SK-N-SH (cell line): Measurements from ENCODE around the gene NTSR1. TPM values are rescaled to one million over a fixed set of nuclear protein-coding genes. Genes with fewer than 3 reads are reported as not detected.

ENCODE experiments used
- CTCF ChIA-PET: fragments of 300-600, 350-600 bp; formaldehyde crosslinking; extraction: SDS; loops from one replicate; lab custom pipeline; 2021; lab: Yijun Ruan, JAX
- POLR2A ChIA-PET: fragments of 350-600 bp; sonication (Branson Sonifier 250); formaldehyde crosslinking; extraction: SDS; loops from one replicate; lab custom pipeline; 2020; ENCODE audit warnings: antibody characterized with exemption, inconsistent platforms; lab: Yijun Ruan, JAX
- DNase-seq: peaks from one replicate; pipeline ENCODE4 v3.0.0; 2012
- H2AFZ ChIP-seq: fragments of 200-600 bp; sonication (generic); 2 replicates; pipeline ENCODE4 v1.8.1; 2016; ENCODE audit warnings: antibody characterized with exemption, mild to moderate bottlenecking, low read depth
- H3F3A ChIP-seq: fragments of 200-600 bp; sonication (generic); replicated peaks from 2 replicates; pipeline ENCODE3; 2016; ENCODE audit warnings: antibody characterized with exemption, mild to moderate bottlenecking; ENCODE audit not compliant: insufficient read depth
- H3K27ac ChIP-seq, 2 experiments: fragments of 200-500 bp in 1 of 2; fragments of 200-600 bp in 1 of 2; sonication (Bioruptor generic) in 1 of 2; sonication (generic), shearing (Covaris generic) in 1 of 2; 2 replicates each; pipeline versions ENCODE4 v1.5.1 to v1.6.1; 2014 to 2016; ENCODE audit warnings: low read depth in 2 of 2, inconsistent platforms in 1 of 2, low read length in 1 of 2, mild to moderate bottlenecking in 1 of 2, mixed read lengths in 1 of 2
- H3K27me3 ChIP-seq: fragments of 200-600 bp; sonication (generic), shearing (Covaris generic); 2 replicates; pipeline ENCODE4 v1.6.1; 2016; ENCODE audit warnings: mixed run types; ENCODE audit not compliant: insufficient read depth
- H3K36me3 ChIP-seq, 2 experiments: fragments of 200-500 bp in 1 of 2; fragments of 200-600 bp in 1 of 2; sonication (Bioruptor generic) in 1 of 2; sonication (generic) in 1 of 2; replicated peaks in 1 of 2; 2 replicates each; pipeline versions ENCODE3 to v1.5.1; 2014 to 2016; ENCODE audit warnings: low read length in 1 of 2, mild to moderate bottlenecking in 1 of 2; ENCODE audit not compliant: insufficient read depth in 2 of 2, control insufficient read depth in 1 of 2
- H3K4me1 ChIP-seq, 2 experiments: fragments of 200-500 bp in 1 of 2; fragments of 200-600 bp in 1 of 2; sonication (Bioruptor generic) in 1 of 2; sonication (generic), shearing (Covaris generic) in 1 of 2; 2 replicates each; pipeline versions ENCODE4 v1.5.1 to v1.6.1; 2014 to 2016; ENCODE audit warnings: low read depth in 1 of 2, low read length in 1 of 2, mixed run types in 1 of 2; ENCODE audit not compliant: insufficient read depth in 2 of 2, control insufficient read depth in 1 of 2
- H3K4me2 ChIP-seq: fragments of 200-600 bp; sonication (generic), shearing (Covaris generic); 2 replicates; pipeline ENCODE4 v1.6.1; 2017; ENCODE audit warnings: mixed run types
- H3K4me3 ChIP-seq, 2 experiments: fragments of 200-500 bp in 1 of 2; fragments of 200-600 bp in 1 of 2; sonication (Bioruptor generic) in 1 of 2; sonication (generic), shearing (Covaris generic) in 1 of 2; 2 replicates each; pipeline versions ENCODE4 v1.5.1 to v1.8.1; 2014 to 2016; ENCODE audit warnings: low read depth in 2 of 2, inconsistent platforms in 1 of 2, low read length in 1 of 2, mild to moderate bottlenecking in 1 of 2, mixed read lengths in 1 of 2, moderate library complexity in 1 of 2
- H3K79me2 ChIP-seq: fragments of 200-600 bp; sonication (generic); 2 replicates; pipeline ENCODE4 v1.8.1; 2017; ENCODE audit warnings: mild to moderate bottlenecking; ENCODE audit not compliant: insufficient read depth
- H3K9ac ChIP-seq: fragments of 200-600 bp; sonication (generic); 2 replicates; pipeline ENCODE4 v1.6.1; 2017; ENCODE audit warnings: mixed run types
- H3K9me2 ChIP-seq: fragments of 200-600 bp; sonication (generic); 2 replicates; pipeline ENCODE4 v1.6.1; 2017; ENCODE audit warnings: mixed run types
- H3K9me3 ChIP-seq: fragments of 200-600 bp; sonication (generic); 2 replicates; pipeline ENCODE4 v1.6.1; 2017; ENCODE audit warnings: mixed run types, mild to moderate bottlenecking, moderate library complexity
- H4K20me1 ChIP-seq: fragments of 200-600 bp; sonication (generic); 2 replicates; pipeline ENCODE4 v1.6.1; 2017; ENCODE audit warnings: mild to moderate bottlenecking, mixed run types; ENCODE audit not compliant: insufficient read depth
- CTCF ChIP-seq: fragments of 200-600 bp; sonication (generic); IDR thresholded peaks from 2 replicates; pipeline ENCODE4 v1.6.1; 2017; ENCODE audit warnings: antibody characterized with exemption, mild to moderate bottlenecking, moderate library complexity
- ELF1 ChIP-seq: IDR thresholded peaks from 2 replicates; pipeline ENCODE4 v1.4.0; 2012
- EP300 ChIP-seq, 2 experiments: IDR thresholded peaks; 2 replicates each; pipeline versions ENCODE4 v1.4.0 to v1.6.1; 2012; ENCODE audit warnings: borderline replicate concordance in 1 of 2, low read depth in 1 of 2, low read length in 1 of 2
- FOSL2 ChIP-seq: IDR thresholded peaks from 2 replicates; pipeline ENCODE4 v1.4.0; 2012; ENCODE audit warnings: low read depth, mild to moderate bottlenecking, moderate library complexity, borderline replicate concordance
- FOXJ3 ChIP-seq: sonication (generic); formaldehyde crosslinking; IDR thresholded peaks from 2 replicates; pipeline ENCODE4 v1.5.1; 2020; ENCODE audit warnings: mild to moderate bottlenecking, missing genetic modification reagents
- GABPA ChIP-seq: IDR thresholded peaks from 2 replicates; pipeline ENCODE4 v1.4.0; 2012; ENCODE audit warnings: low read depth, mild to moderate bottlenecking
- GATA2 ChIP-seq: sonication (generic); formaldehyde crosslinking; IDR thresholded peaks from 2 replicates; pipeline ENCODE4 v1.5.0; 2020; ENCODE audit warnings: mild to moderate bottlenecking, missing genetic modification reagents
- POLR2AphosphoS5 ChIP-seq: IDR thresholded peaks from 2 replicates; pipeline ENCODE4 v1.6.1; 2012; ENCODE audit warnings: low read depth, low read length
- SIN3A ChIP-seq: IDR thresholded peaks from 2 replicates; pipeline ENCODE4 v1.6.1; 2012; ENCODE audit warnings: low read depth, mild to moderate bottlenecking, low read length, moderate library complexity, borderline replicate concordance
- SMC3 ChIP-seq: IDR thresholded peaks from 2 replicates; pipeline ENCODE4 v1.6.1; 2012; ENCODE audit warnings: low read depth, low read length, improper control_type of control experiment
- TAF1 ChIP-seq: IDR thresholded peaks from 2 replicates; pipeline ENCODE4 v1.6.1; 2012; ENCODE audit warnings: low read depth, mild to moderate bottlenecking, low read length, moderate library complexity, borderline replicate concordance
- TCF12 ChIP-seq: IDR thresholded peaks from 2 replicates; pipeline ENCODE4 v1.4.0; 2012
- TEAD4 ChIP-seq: IDR thresholded peaks from 2 replicates; pipeline ENCODE4 v1.4.0; 2012; ENCODE audit warnings: mild to moderate bottlenecking, borderline replicate concordance; ENCODE audit not compliant: insufficient read depth
- YY1 ChIP-seq: IDR thresholded peaks from 2 replicates; pipeline ENCODE4 v1.4.0; 2012; ENCODE audit warnings: low read depth, mild to moderate bottlenecking
- WGBS: methylation state at CpG from one replicate; pipeline ENCODE4 v1.1.6; 2017; ENCODE audit warnings: low lambda C conversion rate; 5-methylcytosine and 5-hydroxymethylcytosine counted together
- polyA plus RNA-seq, 3 experiments: library from polyadenylated mRNA; depleted of rRNA; stranded (reverse); fragments of >200 nt; gene quantifications; 2 replicates each; pipeline ENCODE4 v1.2.3, GENCODE V29; 2012
- TF ChIP-seq, protein P1 (sequence below): IDR thresholded peaks from 2 replicates; pipeline ENCODE4 v1.6.1; 2012; ENCODE audit warnings: mild to moderate bottlenecking, low read depth, low read length, moderate library complexity
- TF ChIP-seq, protein P2 (sequence below): IDR thresholded peaks from 2 replicates; pipeline ENCODE4; 2012

NTSR1 gene
- polyA plus RNA-seq, 1 of the 3 experiments (the other 2 are of a cell fraction), result 8.2 TPM

DNA sequence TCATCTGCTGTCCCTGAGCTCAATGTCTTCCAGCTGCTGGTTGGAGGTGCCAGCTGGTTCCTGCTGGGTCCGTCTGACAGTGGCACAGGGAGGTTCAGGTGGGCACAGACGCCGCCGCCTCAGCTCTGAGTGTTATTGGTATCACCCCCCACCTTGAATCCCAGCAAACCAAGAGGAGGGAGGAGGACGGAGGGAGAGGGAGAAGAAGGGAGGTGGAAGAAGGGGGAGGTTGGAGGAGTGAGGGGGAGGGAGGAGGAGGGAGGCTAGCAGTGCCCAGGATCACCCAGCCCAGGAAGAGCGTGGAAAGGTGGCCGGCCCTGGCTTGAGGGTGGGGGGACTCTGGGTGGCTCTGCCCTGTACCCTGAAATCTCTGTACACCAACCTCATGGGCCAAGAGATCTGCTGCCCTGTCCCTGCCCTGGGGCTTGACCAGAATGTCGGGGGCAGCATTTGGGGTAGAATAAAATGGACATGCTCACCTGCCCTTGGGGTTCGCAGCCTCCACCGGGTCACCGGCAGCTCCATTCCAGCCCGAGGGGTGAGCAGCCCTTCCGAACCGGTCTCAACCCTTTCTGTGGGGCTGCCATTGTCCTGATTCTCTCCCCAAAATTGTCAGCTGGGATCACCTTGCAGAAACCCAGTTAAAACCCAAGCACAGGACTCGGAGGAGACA lies 17.1 kb downstream of the NTSR1 start:
- TF ChIP-seq YY1 (no peak), POLR2AphosphoS5 (no peak), ELF1 (no peak), TEAD4 (no peak), GATA2 (CRISPR knock-in tag) (no peak), GABPA (no peak)
- H3K9me3 ChIP-seq, result peaks cover 10% of the 10 kb centered on the region; the same call in 1 of the 2 replicates
- H2AFZ ChIP-seq, result no peak overlapping the region
- no peaks in the 10 kb centered on the region for H3F3A ChIP-seq
- POLR2A ChIA-PET, result no interaction called here
- WGBS, result 65% methylated on average over 9 of the region's 15 CpGs
- no peak overlapping the region for H3K9ac ChIP-seq
- H3K79me2 ChIP-seq, result no peaks in the 10 kb centered on the region
- H3K36me3 ChIP-seq, result no peaks in the 10 kb centered on the region
- H4K20me1 ChIP-seq, result no peaks in the 10 kb centered on the region
- no peaks in the 10 kb centered on the region; a peak in 1 of 4 replicates for H3K4me1 ChIP-seq
- no peaks in the 10 kb centered on the region for H3K9me2 ChIP-seq
- H3K27me3 ChIP-seq, result no peaks in the 10 kb centered on the region
- no peak overlapping the region for H3K27ac ChIP-seq
- CTCF ChIA-PET, result no interaction called here
- DNase-seq, result no peak
- H3K4me3 ChIP-seq, result no peak overlapping the region
- H3K4me2 ChIP-seq, result no peak overlapping the region

DNA sequence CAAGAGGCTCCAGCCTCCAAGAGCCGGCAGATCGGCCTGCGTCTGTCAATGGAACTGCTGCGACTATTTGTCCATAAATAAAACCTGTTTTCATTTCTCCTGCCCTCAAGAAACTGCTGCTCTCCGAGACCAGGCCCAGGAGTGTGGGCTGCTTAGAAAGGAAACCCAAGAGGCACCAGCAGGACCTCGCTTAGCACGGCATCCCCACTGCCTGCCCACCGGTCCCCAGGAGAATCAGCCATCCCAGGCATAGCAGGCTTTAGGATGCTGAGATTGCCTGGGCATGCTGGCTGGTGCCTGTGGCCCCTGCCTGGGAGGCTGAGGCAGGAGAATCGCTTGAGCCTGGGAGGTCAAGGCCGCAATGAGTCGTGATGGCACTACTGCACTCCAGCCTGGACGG lies 17.6 kb downstream of the NTSR1 start:
- 0 out of 2 replicates have a peak, but pooled peaks cover 4% of the 10 kb centered on the region for H3K9me3 ChIP-seq
- no peak for DNase-seq
- no peaks in the 10 kb centered on the region for H3K36me3 ChIP-seq
- H2AFZ ChIP-seq, result no peak overlapping the region
- no peaks in the 10 kb centered on the region for H4K20me1 ChIP-seq
- no peaks in the 10 kb centered on the region for H3F3A ChIP-seq
- ChIA-PET POLR2A (no interaction called here), CTCF (no interaction called here)
- WGBS, result 83% methylated on average over 5 of the region's 12 CpGs
- H3K27ac ChIP-seq, result no peak overlapping the region
- H3K9ac ChIP-seq, result no peak overlapping the region
- TF ChIP-seq, protein P1, sequence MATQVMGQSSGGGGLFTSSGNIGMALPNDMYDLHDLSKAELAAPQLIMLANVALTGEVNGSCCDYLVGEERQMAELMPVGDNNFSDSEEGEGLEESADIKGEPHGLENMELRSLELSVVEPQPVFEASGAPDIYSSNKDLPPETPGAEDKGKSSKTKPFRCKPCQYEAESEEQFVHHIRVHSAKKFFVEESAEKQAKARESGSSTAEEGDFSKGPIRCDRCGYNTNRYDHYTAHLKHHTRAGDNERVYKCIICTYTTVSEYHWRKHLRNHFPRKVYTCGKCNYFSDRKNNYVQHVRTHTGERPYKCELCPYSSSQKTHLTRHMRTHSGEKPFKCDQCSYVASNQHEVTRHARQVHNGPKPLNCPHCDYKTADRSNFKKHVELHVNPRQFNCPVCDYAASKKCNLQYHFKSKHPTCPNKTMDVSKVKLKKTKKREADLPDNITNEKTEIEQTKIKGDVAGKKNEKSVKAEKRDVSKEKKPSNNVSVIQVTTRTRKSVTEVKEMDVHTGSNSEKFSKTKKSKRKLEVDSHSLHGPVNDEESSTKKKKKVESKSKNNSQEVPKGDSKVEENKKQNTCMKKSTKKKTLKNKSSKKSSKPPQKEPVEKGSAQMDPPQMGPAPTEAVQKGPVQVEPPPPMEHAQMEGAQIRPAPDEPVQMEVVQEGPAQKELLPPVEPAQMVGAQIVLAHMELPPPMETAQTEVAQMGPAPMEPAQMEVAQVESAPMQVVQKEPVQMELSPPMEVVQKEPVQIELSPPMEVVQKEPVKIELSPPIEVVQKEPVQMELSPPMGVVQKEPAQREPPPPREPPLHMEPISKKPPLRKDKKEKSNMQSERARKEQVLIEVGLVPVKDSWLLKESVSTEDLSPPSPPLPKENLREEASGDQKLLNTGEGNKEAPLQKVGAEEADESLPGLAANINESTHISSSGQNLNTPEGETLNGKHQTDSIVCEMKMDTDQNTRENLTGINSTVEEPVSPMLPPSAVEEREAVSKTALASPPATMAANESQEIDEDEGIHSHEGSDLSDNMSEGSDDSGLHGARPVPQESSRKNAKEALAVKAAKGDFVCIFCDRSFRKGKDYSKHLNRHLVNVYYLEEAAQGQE, result no peak
- TF ChIP-seq TAF1, result no peak
- TF ChIP-seq SIN3A, result no peak
- no peak for TF ChIP-seq POLR2AphosphoS5
- TF ChIP-seq GATA2 (CRISPR knock-in tag), result no peak
- no peak for TF ChIP-seq EP300 (IDR thresholded peaks at IDR 0.05; ENCODE audit: borderline replicate concordance in 1 of 2, low read depth in 1 of 2, low read length in 1 of 2)
- no peak for TF ChIP-seq SMC3
- no peak for TF ChIP-seq TEAD4
- TF ChIP-seq FOXJ3 (CRISPR knock-in tag), result no peak
- TF ChIP-seq YY1, result no peak
- TF ChIP-seq FOSL2, result no peak
- TF ChIP-seq, protein P2, sequence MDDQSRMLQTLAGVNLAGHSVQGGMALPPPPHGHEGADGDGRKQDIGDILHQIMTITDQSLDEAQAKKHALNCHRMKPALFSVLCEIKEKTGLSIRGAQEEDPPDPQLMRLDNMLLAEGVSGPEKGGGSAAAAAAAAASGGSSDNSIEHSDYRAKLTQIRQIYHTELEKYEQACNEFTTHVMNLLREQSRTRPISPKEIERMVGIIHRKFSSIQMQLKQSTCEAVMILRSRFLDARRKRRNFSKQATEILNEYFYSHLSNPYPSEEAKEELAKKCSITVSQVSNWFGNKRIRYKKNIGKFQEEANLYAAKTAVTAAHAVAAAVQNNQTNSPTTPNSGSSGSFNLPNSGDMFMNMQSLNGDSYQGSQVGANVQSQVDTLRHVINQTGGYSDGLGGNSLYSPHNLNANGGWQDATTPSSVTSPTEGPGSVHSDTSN, result no peak
- no peak for TF ChIP-seq CTCF
- TF ChIP-seq TCF12, result no peak
- no peak overlapping the region for H3K4me3 ChIP-seq
- H3K27me3 ChIP-seq, result no peaks in the 10 kb centered on the region
- no peaks in the 10 kb centered on the region; a peak in 1 of 4 replicates for H3K4me1 ChIP-seq
- no peaks in the 10 kb centered on the region for H3K9me2 ChIP-seq
- no peaks in the 10 kb centered on the region for H3K79me2 ChIP-seq
- H3K4me2 ChIP-seq, result no peak overlapping the region
